Measurements from ENCODE around the gene PSPH.

PSPH gene

DNA sequence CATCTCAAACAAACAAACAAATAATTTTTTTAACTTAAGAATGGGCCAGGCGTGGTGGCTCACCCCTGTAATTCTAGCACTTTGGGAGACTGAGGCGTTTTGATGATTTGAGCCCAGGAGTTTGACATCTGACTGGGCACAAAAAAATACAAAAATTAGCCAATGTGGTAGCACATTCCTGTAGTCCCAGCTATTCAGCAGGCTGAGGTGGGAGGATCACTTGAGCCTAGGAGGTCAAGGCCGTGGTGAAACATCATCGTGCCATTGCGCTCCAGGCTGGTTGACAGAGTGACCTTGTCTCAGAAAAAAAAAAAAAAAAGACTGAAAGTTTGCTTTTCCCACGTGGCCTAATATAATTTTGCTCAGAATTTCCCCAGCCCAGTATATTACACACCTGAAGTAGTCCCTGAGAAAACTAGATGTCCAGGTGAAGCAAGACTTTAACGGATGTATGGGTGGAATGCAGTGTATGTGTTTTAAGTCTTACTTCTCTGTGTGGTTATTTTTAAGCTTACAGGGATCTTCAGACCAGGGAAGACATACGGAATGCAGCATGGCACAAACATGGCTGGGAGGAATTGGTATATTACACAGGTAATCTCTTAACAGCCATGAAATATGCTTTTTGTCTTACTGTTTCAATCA lies 54.3 kb downstream of the PSPH start:
- Histone ChIP-seq H3K4me1 (ENCODE audit: control insufficient read depth, insufficient read depth, low read length) (no peaks in the 10 kb centered on the region), H3K36me3 (ENCODE audit: control insufficient read depth, insufficient read depth, low read length) (peaks cover 35% of the 10 kb centered on the region), H3K9ac (ENCODE audit: low read depth, low read length) (no peak overlapping the region)

DNA sequence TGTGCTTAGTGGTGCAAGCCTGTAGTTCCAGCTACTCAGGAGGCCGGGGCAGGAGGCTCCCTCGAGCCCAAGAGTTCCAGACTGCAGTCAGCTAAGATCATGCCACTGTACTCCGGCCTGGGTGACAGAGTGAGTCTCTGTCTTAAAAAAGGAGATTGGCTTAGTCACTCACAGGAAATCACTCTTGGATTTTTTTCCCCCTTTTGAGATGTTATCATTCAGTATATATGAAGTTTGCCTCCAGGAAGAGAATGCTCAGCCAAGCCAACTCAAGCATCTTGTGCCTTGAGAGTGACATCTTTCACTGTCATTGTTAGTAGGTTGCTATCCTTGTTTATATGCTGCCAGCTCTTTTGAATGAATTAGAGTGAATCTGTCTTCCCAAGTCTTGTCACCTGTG lies 58.9 kb downstream of the PSPH start:
- no peak overlapping the region for H3K27ac ChIP-seq (ENCODE audit: low read depth, low read length)
- H3K36me3 ChIP-seq (ENCODE audit: control insufficient read depth, insufficient read depth, low read length), result peaks cover 24% of the 10 kb centered on the region
- H3K9ac ChIP-seq (ENCODE audit: low read depth, low read length), result no peak overlapping the region
- no peak overlapping the region for H3K4me3 ChIP-seq (ENCODE audit: low read depth, low read length)
- no peaks in the 10 kb centered on the region for H3K27me3 ChIP-seq (ENCODE audit: control insufficient read depth, insufficient read depth, low read length)
- no peaks in the 10 kb centered on the region for H3K9me3 ChIP-seq (ENCODE audit: control insufficient read depth, insufficient read depth, low read length)
- H3K4me1 ChIP-seq (ENCODE audit: control insufficient read depth, insufficient read depth, low read length), result no peaks in the 10 kb centered on the region

More for the DNA sequence above, 54.3 kb downstream of the PSPH start:
- Histone ChIP-seq H3K27me3 (ENCODE audit: control insufficient read depth, insufficient read depth, low read length) (no peaks in the 10 kb centered on the region), H3K4me3 (ENCODE audit: low read depth, low read length) (no peak overlapping the region), H3K27ac (ENCODE audit: low read depth, low read length) (no peak overlapping the region), H3K9me3 (ENCODE audit: control insufficient read depth, insufficient read depth, low read length) (no peaks in the 10 kb centered on the region)

DNA sequence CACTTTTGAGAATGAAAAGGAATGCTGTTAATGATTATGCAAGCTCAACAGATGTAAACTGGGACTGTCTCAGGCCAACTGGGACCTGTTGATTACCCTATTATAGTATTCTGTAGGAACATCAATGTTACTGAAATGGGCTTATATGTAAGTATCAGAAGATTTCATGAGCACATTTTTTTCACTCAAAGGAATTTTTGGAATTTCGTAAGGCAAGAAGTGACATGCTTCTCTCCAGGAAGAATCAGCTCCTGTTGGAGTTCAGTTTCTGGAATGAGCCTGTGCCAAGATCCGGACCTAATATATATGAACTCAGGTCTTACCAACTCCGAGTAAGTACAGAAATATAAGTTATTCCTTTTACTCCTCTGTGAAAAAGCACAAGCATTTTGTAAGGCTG lies 67.7 kb downstream of the PSPH start:
- no peak overlapping the region for H3K4me3 ChIP-seq (ENCODE audit: low read depth, low read length)
- no peaks in the 10 kb centered on the region for H3K9me3 ChIP-seq (ENCODE audit: control insufficient read depth, insufficient read depth, low read length)
- H3K4me1 ChIP-seq (ENCODE audit: control insufficient read depth, insufficient read depth, low read length), result no peaks in the 10 kb centered on the region
- H3K27ac ChIP-seq (ENCODE audit: low read depth, low read length), result no peak overlapping the region
- no peak overlapping the region for H3K9ac ChIP-seq (ENCODE audit: low read depth, low read length)
- H3K36me3 ChIP-seq (ENCODE audit: control insufficient read depth, insufficient read depth, low read length), result peaks cover 70% of the 10 kb centered on the region
- H3K27me3 ChIP-seq (ENCODE audit: control insufficient read depth, insufficient read depth, low read length), result no peaks in the 10 kb centered on the region

DNA sequence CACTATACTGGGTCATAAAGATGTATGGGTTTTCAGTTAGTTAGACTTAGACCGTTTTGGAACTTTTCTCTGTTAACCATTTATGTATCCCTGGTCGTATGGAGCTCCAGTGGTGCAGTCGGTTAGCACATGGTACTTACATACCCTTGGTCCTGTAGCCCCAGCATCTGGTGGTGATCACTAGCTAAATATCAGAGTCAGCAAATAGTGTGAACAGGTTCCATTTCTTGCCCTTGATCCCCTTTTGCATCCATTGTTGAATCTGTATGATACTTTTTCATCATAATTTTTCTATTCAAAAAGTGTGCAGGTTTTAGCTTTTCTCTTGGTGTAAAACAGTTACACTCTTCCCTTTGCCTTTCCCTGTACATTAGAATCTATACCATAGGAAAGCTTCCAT lies 71.0 kb downstream of the PSPH start:
- H3K27ac ChIP-seq (ENCODE audit: low read depth, low read length), result no peak overlapping the region
- no peaks in the 10 kb centered on the region for H3K9me3 ChIP-seq (ENCODE audit: control insufficient read depth, insufficient read depth, low read length)
- no peaks in the 10 kb centered on the region for H3K4me1 ChIP-seq (ENCODE audit: control insufficient read depth, insufficient read depth, low read length)
- H3K27me3 ChIP-seq (ENCODE audit: control insufficient read depth, insufficient read depth, low read length), result no peaks in the 10 kb centered on the region
- H3K36me3 ChIP-seq (ENCODE audit: control insufficient read depth, insufficient read depth, low read length), result peaks cover 71% of the 10 kb centered on the region
- H3K4me3 ChIP-seq (ENCODE audit: low read depth, low read length), result no peak overlapping the region
- no peak overlapping the region for H3K9ac ChIP-seq (ENCODE audit: low read depth, low read length)

DNA sequence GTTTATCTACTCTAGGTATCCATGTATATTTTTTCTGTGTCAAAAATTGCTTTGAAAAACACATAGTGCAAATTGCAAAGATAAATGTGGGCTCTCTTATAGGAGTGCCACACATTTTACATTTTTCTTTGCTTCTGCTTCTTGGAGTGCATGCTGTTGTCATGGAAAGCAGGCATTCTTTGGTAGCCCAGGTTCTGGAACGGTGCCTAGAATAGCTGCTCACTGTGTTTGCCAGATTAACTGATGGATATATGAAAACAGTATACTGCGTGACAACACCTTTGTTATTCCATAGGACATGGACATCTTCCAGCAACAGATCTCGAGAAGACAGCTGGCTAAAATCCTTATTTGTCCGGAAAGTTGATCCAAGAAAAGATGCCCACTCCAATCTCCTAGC lies 73.4 kb downstream of the PSPH start:
- Histone ChIP-seq H3K27me3 (ENCODE audit: control insufficient read depth, insufficient read depth, low read length) (no peaks in the 10 kb centered on the region), H3K9me3 (ENCODE audit: control insufficient read depth, insufficient read depth, low read length) (no peaks in the 10 kb centered on the region), H3K36me3 (ENCODE audit: control insufficient read depth, insufficient read depth, low read length) (peaks cover 48% of the 10 kb centered on the region), H3K4me3 (ENCODE audit: low read depth, low read length) (no peak overlapping the region), H3K9ac (ENCODE audit: low read depth, low read length) (no peak overlapping the region), H3K27ac (ENCODE audit: low read depth, low read length) (no peak overlapping the region), H3K4me1 (ENCODE audit: control insufficient read depth, insufficient read depth, low read length) (no peaks in the 10 kb centered on the region)

DNA sequence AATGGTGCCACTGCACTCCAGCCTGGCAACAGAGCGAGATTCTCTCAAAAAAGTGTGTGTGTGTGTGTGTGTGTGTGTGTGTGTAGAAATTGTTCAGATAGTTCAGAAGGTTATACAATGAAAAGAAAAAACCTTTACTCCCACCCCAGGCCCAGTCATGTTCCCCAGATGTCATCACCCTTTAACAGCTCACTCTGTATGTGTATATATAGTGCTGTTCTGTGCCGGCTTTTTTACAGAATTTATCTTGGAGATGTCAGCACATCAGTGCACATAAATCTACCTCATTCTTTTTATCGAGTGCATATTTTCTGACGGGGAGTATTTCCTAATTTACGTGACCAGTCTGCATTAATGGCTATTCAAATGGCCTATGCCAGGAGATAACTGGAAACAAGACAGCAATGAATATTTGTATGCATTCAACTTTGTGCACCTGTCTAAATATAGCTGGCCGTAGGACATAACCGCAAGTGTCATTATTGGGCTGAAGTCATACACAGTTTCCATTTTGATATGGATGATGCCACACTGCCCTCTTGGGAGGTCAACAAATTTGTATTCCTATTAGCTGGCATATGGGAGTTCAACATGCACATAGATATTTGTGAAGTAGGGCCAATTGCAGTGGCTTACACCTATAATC lies 75.1 kb downstream of the PSPH start:
- Histone ChIP-seq H3K4me1 (ENCODE audit: control insufficient read depth, insufficient read depth, low read length) (no peaks in the 10 kb centered on the region), H3K9me3 (ENCODE audit: control insufficient read depth, insufficient read depth, low read length) (no peaks in the 10 kb centered on the region), H3K4me3 (ENCODE audit: low read depth, low read length) (no peak overlapping the region), H3K9ac (ENCODE audit: low read depth, low read length) (no peak overlapping the region), H3K36me3 (ENCODE audit: control insufficient read depth, insufficient read depth, low read length) (peaks cover 34% of the 10 kb centered on the region), H3K27me3 (ENCODE audit: control insufficient read depth, insufficient read depth, low read length) (no peaks in the 10 kb centered on the region), H3K27ac (ENCODE audit: low read depth, low read length) (no peak overlapping the region)

DNA sequence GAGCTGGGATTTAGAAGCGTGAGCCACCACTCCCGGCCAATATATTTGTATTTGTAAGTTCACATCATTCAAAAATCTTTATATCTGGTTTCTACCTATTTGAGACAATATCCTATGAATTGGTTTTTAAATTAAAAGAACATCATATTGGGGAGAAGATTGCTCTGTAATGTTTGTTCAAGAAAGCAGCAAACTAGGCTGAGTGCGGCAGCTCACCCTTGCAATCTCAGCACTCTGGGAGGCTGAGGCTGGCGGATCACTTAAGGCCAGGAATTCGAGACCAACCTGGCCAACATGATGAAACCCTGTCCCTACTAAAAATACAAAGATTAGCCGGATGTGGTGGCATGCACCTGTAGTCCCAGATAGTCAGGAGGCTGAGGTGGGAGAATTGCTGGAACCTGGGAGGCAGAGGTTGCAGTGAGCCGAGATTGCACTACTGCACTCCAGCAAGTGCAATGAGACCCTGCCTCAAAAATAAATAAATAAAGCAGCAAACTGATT lies 77.4 kb downstream of the PSPH start:
- no peaks in the 10 kb centered on the region for H3K27me3 ChIP-seq (ENCODE audit: control insufficient read depth, insufficient read depth, low read length)
- no peak overlapping the region for H3K9ac ChIP-seq (ENCODE audit: low read depth, low read length)
- no peaks in the 10 kb centered on the region for H3K9me3 ChIP-seq (ENCODE audit: control insufficient read depth, insufficient read depth, low read length)
- H3K27ac ChIP-seq (ENCODE audit: low read depth, low read length), result no peak overlapping the region
- no peaks in the 10 kb centered on the region for H3K4me1 ChIP-seq (ENCODE audit: control insufficient read depth, insufficient read depth, low read length)
- no peak overlapping the region for H3K4me3 ChIP-seq (ENCODE audit: low read depth, low read length)
- H3K36me3 ChIP-seq (ENCODE audit: control insufficient read depth, insufficient read depth, low read length), result peaks cover 11% of the 10 kb centered on the region

DNA sequence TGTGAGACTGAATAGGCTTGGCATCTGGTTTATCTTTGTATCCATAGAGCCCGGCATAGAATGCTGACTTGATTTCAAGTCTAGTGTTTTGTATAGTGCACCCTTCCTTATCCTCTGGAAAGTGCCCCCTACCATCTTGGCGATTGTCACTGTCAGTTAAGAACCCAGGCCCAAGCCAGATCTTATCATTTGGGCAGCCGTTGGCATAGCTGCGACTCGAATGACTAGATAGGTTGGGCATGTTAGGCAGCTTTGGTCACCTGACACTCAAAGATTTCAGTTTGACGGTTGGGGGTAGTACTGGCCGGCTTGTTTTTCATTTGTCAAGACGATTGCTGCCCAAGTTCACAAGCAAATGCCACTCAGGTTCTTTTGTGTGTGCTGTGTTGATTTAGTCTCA lies 80.3 kb downstream of the PSPH start:
- no peak overlapping the region for H3K27ac ChIP-seq (ENCODE audit: low read depth, low read length)
- no peak overlapping the region for H3K4me3 ChIP-seq (ENCODE audit: low read depth, low read length)
- no peaks in the 10 kb centered on the region for H3K27me3 ChIP-seq (ENCODE audit: control insufficient read depth, insufficient read depth, low read length)
- H3K9ac ChIP-seq (ENCODE audit: low read depth, low read length), result no peak overlapping the region
- H3K4me1 ChIP-seq (ENCODE audit: control insufficient read depth, insufficient read depth, low read length), result 0 out of 2 replicates have a peak, but pooled peaks cover 2% of the 10 kb centered on the region
- no peaks in the 10 kb centered on the region for H3K9me3 ChIP-seq (ENCODE audit: control insufficient read depth, insufficient read depth, low read length)
- H3K36me3 ChIP-seq (ENCODE audit: control insufficient read depth, insufficient read depth, low read length), result 0 out of 2 replicates have a peak, but pooled peaks cover 4% of the 10 kb centered on the region

DNA sequence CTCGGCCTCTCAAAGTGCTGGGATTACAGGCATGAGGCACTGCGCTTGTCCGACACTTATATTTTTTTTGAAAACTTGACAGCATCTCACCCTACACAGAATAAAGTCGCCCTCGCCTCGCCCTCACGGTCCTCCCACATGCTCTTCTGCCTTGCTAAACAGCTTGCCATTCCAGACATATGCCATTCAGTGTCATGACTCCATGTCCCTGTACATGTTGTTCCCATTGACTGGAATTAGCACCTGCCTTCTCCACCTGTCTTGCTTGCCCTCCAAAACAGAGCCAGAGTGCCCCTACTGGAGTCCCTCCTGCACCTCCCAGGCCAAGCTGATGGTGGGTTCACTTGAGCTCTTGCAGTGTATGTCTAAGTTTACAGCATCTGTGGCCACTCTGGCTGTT lies 80.7 kb downstream of the PSPH start:
- no peaks in the 10 kb centered on the region for H3K27me3 ChIP-seq (ENCODE audit: control insufficient read depth, insufficient read depth, low read length)
- 0 out of 2 replicates have a peak, but pooled peaks cover 4% of the 10 kb centered on the region for H3K36me3 ChIP-seq (ENCODE audit: control insufficient read depth, insufficient read depth, low read length)
- no peaks in the 10 kb centered on the region for H3K9me3 ChIP-seq (ENCODE audit: control insufficient read depth, insufficient read depth, low read length)
- H3K4me3 ChIP-seq (ENCODE audit: low read depth, low read length), result no peak overlapping the region
- no peak overlapping the region for H3K9ac ChIP-seq (ENCODE audit: low read depth, low read length)
- H3K27ac ChIP-seq (ENCODE audit: low read depth, low read length), result no peak overlapping the region
- 0 out of 2 replicates have a peak, but pooled peaks cover 6% of the 10 kb centered on the region for H3K4me1 ChIP-seq (ENCODE audit: control insufficient read depth, insufficient read depth, low read length)

DNA sequence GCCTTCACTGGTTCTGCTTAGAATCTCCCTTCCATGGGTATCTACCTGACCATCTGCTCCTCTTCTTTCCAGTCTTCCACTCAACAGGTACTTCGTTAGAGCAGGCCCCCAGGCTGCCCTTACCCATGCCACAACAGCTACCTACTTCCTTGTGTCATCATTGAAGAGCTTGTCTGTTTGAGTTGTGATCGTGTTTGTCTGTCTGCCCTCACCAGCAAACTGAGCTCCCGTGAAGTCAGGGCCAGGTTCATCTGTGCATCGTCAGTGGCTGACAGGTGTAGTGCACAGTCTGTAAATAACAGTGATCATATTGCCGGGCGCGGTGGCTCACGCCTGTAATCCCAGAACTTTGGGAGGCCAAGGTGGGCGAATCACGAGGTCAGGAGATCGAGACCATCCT lies 81.9 kb downstream of the PSPH start:
- Histone ChIP-seq H3K9me3 (ENCODE audit: control insufficient read depth, insufficient read depth, low read length) (no peaks in the 10 kb centered on the region), H3K27me3 (ENCODE audit: control insufficient read depth, insufficient read depth, low read length) (no peaks in the 10 kb centered on the region), H3K27ac (ENCODE audit: low read depth, low read length) (no peak overlapping the region), H3K9ac (ENCODE audit: low read depth, low read length) (no peak overlapping the region), H3K4me1 (ENCODE audit: control insufficient read depth, insufficient read depth, low read length) (0 out of 2 replicates have a peak, but pooled peaks cover 6% of the 10 kb centered on the region), H3K36me3 (ENCODE audit: control insufficient read depth, insufficient read depth, low read length) (0 out of 2 replicates have a peak, but pooled peaks cover 4% of the 10 kb centered on the region), H3K4me3 (ENCODE audit: low read depth, low read length) (no peak overlapping the region)

DNA sequence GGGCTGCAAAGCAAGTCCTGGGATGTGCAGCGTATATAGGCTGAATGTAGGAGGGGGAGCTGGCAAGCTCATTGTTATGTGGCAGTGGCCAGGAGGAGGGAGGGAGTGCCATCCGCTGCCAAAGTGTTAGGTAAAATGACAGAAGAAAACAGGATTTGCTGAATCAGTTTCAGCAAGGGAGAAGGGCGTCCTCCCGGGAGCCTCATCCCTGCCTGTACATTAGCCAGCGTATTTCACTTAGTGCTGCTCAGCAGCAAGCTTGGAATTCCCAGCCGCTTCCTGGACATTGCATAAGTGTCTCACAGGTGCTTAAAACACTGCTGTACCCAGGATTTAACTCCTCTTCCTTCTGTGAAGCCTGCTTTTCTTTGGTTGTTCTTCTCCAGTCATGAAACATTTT lies 84.4 kb downstream of the PSPH start:
- H3K36me3 ChIP-seq (ENCODE audit: control insufficient read depth, insufficient read depth, low read length), result 0 out of 2 replicates have a peak, but pooled peaks cover 4% of the 10 kb centered on the region
- no peaks in the 10 kb centered on the region for H3K9me3 ChIP-seq (ENCODE audit: control insufficient read depth, insufficient read depth, low read length)
- no peak overlapping the region for H3K9ac ChIP-seq (ENCODE audit: low read depth, low read length)
- no peak overlapping the region for H3K27ac ChIP-seq (ENCODE audit: low read depth, low read length)
- no peak overlapping the region for H3K4me3 ChIP-seq (ENCODE audit: low read depth, low read length)
- peaks cover 6% of the 10 kb centered on the region; the same call in 1 of the 2 replicates for H3K27me3 ChIP-seq (ENCODE audit: control insufficient read depth, insufficient read depth, low read length)
- 0 out of 2 replicates have a peak, but pooled peaks cover 6% of the 10 kb centered on the region for H3K4me1 ChIP-seq (ENCODE audit: control insufficient read depth, insufficient read depth, low read length)

Data from HUES48 (cell line).